CD14-positive monocyte (primary cell): Measurements from ENCODE around the gene CABLES2. TPM values are rescaled to one million over a fixed set of nuclear protein-coding genes. Genes with fewer than 3 reads are reported as not detected.

Experiments used
- DNase-seq, 3 donors: peaks; one replicate each; pipeline ENCODE4 v3.0.0-alpha.2; 2011 to 2022
- H2AFZ ChIP-seq: 2 replicates; pipeline ENCODE4 v1.6.0; 2012; ENCODE audit warnings: mild to moderate bottlenecking, low read depth, low read length, inconsistent platforms; ENCODE audit not compliant: insufficient read depth, poor library complexity, severe bottlenecking
- H3K27ac ChIP-seq, 2 donors: 1 replicate in 1 of 2; 2 replicates in 1 of 2; pipeline ENCODE4 v1.5.1; 2012 to 2013; ENCODE audit warnings: low read length in 2 of 2, control low read depth in 1 of 2, inconsistent platforms in 1 of 2, low read depth in 1 of 2, mild to moderate bottlenecking in 1 of 2
- H3K27me3 ChIP-seq, 2 donors: one replicate each; pipeline versions ENCODE4 v1.6.0 to v1.6.1; 2011 to 2013; ENCODE audit warnings: low read length in 2 of 2; ENCODE audit not compliant: control insufficient read depth in 2 of 2, insufficient read depth in 2 of 2
- H3K36me3 ChIP-seq, 2 donors: replicated peaks in 1 of 2; 1 replicate in 1 of 2; 2 replicates in 1 of 2; pipeline versions ENCODE4 v1.5.1 to v1.6.1; 2012 to 2013; ENCODE audit warnings: low read length in 2 of 2, control low read depth in 1 of 2, inconsistent platforms in 1 of 2, mild to moderate bottlenecking in 1 of 2; ENCODE audit not compliant: insufficient read depth in 2 of 2, control insufficient read depth in 1 of 2
- H3K4me1 ChIP-seq, 2 donors: 1 replicate in 1 of 2; 2 replicates in 1 of 2; pipeline versions ENCODE4 v1.5.1 to v1.6.1; 2012 to 2013; ENCODE audit warnings: low read length in 2 of 2, control low read depth in 1 of 2, inconsistent platforms in 1 of 2, mild to moderate bottlenecking in 1 of 2, moderate library complexity in 1 of 2; ENCODE audit not compliant: insufficient read depth in 2 of 2, control insufficient read depth in 1 of 2
- H3K4me2 ChIP-seq: replicated peaks from 2 replicates; pipeline ENCODE3; 2012; ENCODE audit warnings: low read length, moderate library complexity, mild to moderate bottlenecking; ENCODE audit not compliant: poor library complexity, severe bottlenecking; ENCODE audit errors: extremely low read depth
- H3K4me3 ChIP-seq, 3 experiments: fragments of 200-600 bp in 1 of 3; sonication (generic) in 1 of 3; replicated peaks in 1 of 3; 1 replicate in 2 of 3; 2 replicates in 1 of 3; pipeline ENCODE4 v1.5.1; 2011 to 2013; ENCODE audit warnings: low read length in 3 of 3, mild to moderate bottlenecking in 3 of 3, control low read depth in 2 of 3, low read depth in 2 of 3, inconsistent platforms in 1 of 3, moderate library complexity in 1 of 3
- H3K79me2 ChIP-seq: 2 replicates; pipeline ENCODE4 v1.6.0; 2012; ENCODE audit warnings: mild to moderate bottlenecking, control low read depth, inconsistent platforms, low read length, moderate library complexity; ENCODE audit not compliant: insufficient read depth
- H3K9ac ChIP-seq: 2 replicates; pipeline ENCODE4 v1.6.0; 2017; ENCODE audit warnings: low read length, mild to moderate bottlenecking; ENCODE audit not compliant: insufficient read depth, poor library complexity, severe bottlenecking
- H3K9me3 ChIP-seq, 2 donors: replicated peaks in 1 of 2; 1 replicate in 1 of 2; 2 replicates in 1 of 2; pipeline versions ENCODE4 v1.5.1 to v1.6.1; 2012 to 2013; ENCODE audit warnings: low read length in 2 of 2, control low read depth in 1 of 2; ENCODE audit not compliant: control insufficient read depth in 1 of 2, insufficient read depth in 1 of 2
- H4K20me1 ChIP-seq: 2 replicates; pipeline ENCODE4 v1.6.0; 2012; ENCODE audit warnings: mild to moderate bottlenecking, low read length, control low read depth, moderate library complexity; ENCODE audit not compliant: insufficient read depth
- H3K27ac Mint-ChIP-seq, 7 donors: one replicate each; pipeline ENCODE4 v1.8.0; 2020; ENCODE audit warnings: mild to moderate bottlenecking in 7 of 7, mixed read lengths in 7 of 7, moderate library complexity in 6 of 7, inconsistent platforms in 2 of 7
- H3K27me3 Mint-ChIP-seq, 3 donors: one replicate each; pipeline ENCODE4 v1.8.0; 2021 to 2022; ENCODE audit warnings: low read depth in 3 of 3, mild to moderate bottlenecking in 3 of 3, mixed read lengths in 3 of 3, moderate library complexity in 3 of 3, inconsistent platforms in 1 of 3
- H3K36me3 Mint-ChIP-seq, 2 donors: one replicate each; pipeline ENCODE4 v1.8.0; 2020; ENCODE audit warnings: mixed read lengths in 2 of 2, inconsistent platforms in 1 of 2, mild to moderate bottlenecking in 1 of 2
- H3K4me1 Mint-ChIP-seq: one replicate; pipeline ENCODE4 v1.8.0; 2020; ENCODE audit warnings: mild to moderate bottlenecking, mixed read lengths
- H3K4me3 Mint-ChIP-seq, 2 donors: one replicate each; pipeline ENCODE4 v1.8.0; 2020; ENCODE audit warnings: mild to moderate bottlenecking in 2 of 2, mixed read lengths in 2 of 2, moderate library complexity in 1 of 2
- H3K9me3 Mint-ChIP-seq, 7 donors: one replicate each; pipeline ENCODE4 v1.8.0; 2020 to 2022; ENCODE audit warnings: mixed read lengths in 7 of 7, mild to moderate bottlenecking in 6 of 7, moderate library complexity in 6 of 7, inconsistent platforms in 2 of 7
- CTCF ChIP-seq: fragments of 200-600 bp; IDR thresholded peaks from one replicate; pipeline ENCODE4 v1.8.0; 2022; ENCODE audit warnings: antibody characterized with exemption, mild to moderate bottlenecking
- WGBS: methylation state at CpG from one replicate; pipeline ENCODE4 v1.1.5; 2013; ENCODE audit warnings: missing lambda C conversion rate; ENCODE audit not compliant: insufficient coverage; 5-methylcytosine and 5-hydroxymethylcytosine counted together
- intact Hi-C, 2 donors: fragments of 100-400 bp; cut with micrococcal nuclease; formaldehyde crosslinking; loops; one replicate each; pipeline versions ENCODE4 v1.15.0 to v1.15.1; 2023
- polyA plus RNA-seq, 3 donors: library from polyadenylated mRNA; depleted of rRNA in 1 of 3; unstranded in 2 of 3; stranded (reverse) in 1 of 3; fragments of 300-500 nt in 2 of 3; fragments of >200 nt in 1 of 3; fragmentation: Illumina TruSeq in 2 of 3; gene quantifications; 1 replicate in 2 of 3; 2 replicates in 1 of 3; pipeline ENCODE4 v1.2.3, GENCODE V29; 2012 to 2021

Gene CABLES2
- polyA plus RNA-seq, 3 donors, result 0.60 to 4.0 (median 0.61) TPM

- peaks cover 2 to 26% (median 14%) of the 10 kb centered on the region in 3 donors for H3K27me3 Mint-ChIP-seq
- H3K79me2 ChIP-seq, result no peaks in the 10 kb centered on the region
- WGBS, result 90% methylated on average over 2 of the region's 11 CpGs
Measured at GRCh38 chr20:62355516-62355877, 51.6 kb downstream of the CABLES2 start.

GRCh38 chr20:62354811-62355341 lies 52.2 kb downstream of the CABLES2 start:
- H3K4me3 Mint-ChIP-seq, result no peak overlapping the region
- no peaks in the 10 kb centered on the region for H3K9me3 Mint-ChIP-seq
- H3K36me3 Mint-ChIP-seq, result no peaks in the 10 kb centered on the region
- H3K27ac Mint-ChIP-seq, result no peak overlapping the region
- H3K4me1 Mint-ChIP-seq, result no peaks in the 10 kb centered on the region
- no peaks in the 10 kb centered on the region for H4K20me1 ChIP-seq
- H3K9me3 ChIP-seq, result no peaks in the 10 kb centered on the region
- no peaks in the 10 kb centered on the region for H3K36me3 ChIP-seq
- 85% methylated on average over 11 of the region's 16 CpGs for WGBS
- H3K27me3 ChIP-seq, result peaks cover 0 to 11% of the 10 kb centered on the region in 2 donors
- H3K9ac ChIP-seq, result no peak overlapping the region
- no peak for TF ChIP-seq CTCF
- intact Hi-C loops, result no loop called here
- no peaks in the 10 kb centered on the region for H3K79me2 ChIP-seq
- H3K4me1 ChIP-seq, result no peaks in the 10 kb centered on the region
- H3K27ac ChIP-seq, result no peak overlapping the region
- H3K27me3 Mint-ChIP-seq, result peaks cover 2 to 26% (median 14%) of the 10 kb centered on the region in 3 donors
- H3K4me2 ChIP-seq, result no peak overlapping the region
- DNase-seq, result no peak
- no peak overlapping the region for H2AFZ ChIP-seq
- no peak overlapping the region for H3K4me3 ChIP-seq

More at GRCh38 chr20:62355516-62355877, 51.6 kb downstream of the CABLES2 start:
- H3K9me3 ChIP-seq, result no peaks in the 10 kb centered on the region
- peaks cover 0 to 11% of the 10 kb centered on the region in 2 donors for H3K27me3 ChIP-seq
- no peaks in the 10 kb centered on the region for H3K36me3 ChIP-seq
- H3K36me3 Mint-ChIP-seq, result no peaks in the 10 kb centered on the region
- no peak overlapping the region for H3K4me3 Mint-ChIP-seq
- intact Hi-C loops, result no loop called here
- no peak for DNase-seq
- H3K4me1 ChIP-seq, result no peaks in the 10 kb centered on the region
- H4K20me1 ChIP-seq, result no peaks in the 10 kb centered on the region
- no peak overlapping the region for H3K4me3 ChIP-seq
- TF ChIP-seq CTCF, result no peak
- no peak overlapping the region for H3K27ac ChIP-seq
- H3K9me3 Mint-ChIP-seq, result no peaks in the 10 kb centered on the region
- H3K4me2 ChIP-seq, result no peak overlapping the region
- no peak overlapping the region for H3K27ac Mint-ChIP-seq
- no peaks in the 10 kb centered on the region for H3K4me1 Mint-ChIP-seq
- no peak overlapping the region for H2AFZ ChIP-seq
- no peak overlapping the region for H3K9ac ChIP-seq
